ENCODE results near the gene LMAN1.

GRCh38 chr18:59293317-59293716 lies 65.7 kb downstream of the LMAN1 start:
- TF ChIP-seq, protein P1, sequence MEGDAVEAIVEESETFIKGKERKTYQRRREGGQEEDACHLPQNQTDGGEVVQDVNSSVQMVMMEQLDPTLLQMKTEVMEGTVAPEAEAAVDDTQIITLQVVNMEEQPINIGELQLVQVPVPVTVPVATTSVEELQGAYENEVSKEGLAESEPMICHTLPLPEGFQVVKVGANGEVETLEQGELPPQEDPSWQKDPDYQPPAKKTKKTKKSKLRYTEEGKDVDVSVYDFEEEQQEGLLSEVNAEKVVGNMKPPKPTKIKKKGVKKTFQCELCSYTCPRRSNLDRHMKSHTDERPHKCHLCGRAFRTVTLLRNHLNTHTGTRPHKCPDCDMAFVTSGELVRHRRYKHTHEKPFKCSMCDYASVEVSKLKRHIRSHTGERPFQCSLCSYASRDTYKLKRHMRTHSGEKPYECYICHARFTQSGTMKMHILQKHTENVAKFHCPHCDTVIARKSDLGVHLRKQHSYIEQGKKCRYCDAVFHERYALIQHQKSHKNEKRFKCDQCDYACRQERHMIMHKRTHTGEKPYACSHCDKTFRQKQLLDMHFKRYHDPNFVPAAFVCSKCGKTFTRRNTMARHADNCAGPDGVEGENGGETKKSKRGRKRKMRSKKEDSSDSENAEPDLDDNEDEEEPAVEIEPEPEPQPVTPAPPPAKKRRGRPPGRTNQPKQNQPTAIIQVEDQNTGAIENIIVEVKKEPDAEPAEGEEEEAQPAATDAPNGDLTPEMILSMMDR (IDR thresholded peaks at IDR 0.05), result no peak
- no peak for TF ChIP-seq POLR2A (IDR thresholded peaks at IDR 0.05)

Data from thyroid gland (tissue), 4 donors.